C4-2B (cell line): ENCODE results near the gene SPSB3.

ENCODE experiments used
- H3K27ac ChIP-seq: fragments of 450-650 bp; 2 replicates; pipeline ENCODE4 v1.5.1; 2017
- CTCF ChIP-seq: fragments of 450-650 bp; conservative IDR thresholded peaks from 2 replicates; pipeline ENCODE4 v1.5.1; 2017; ENCODE audit warnings: mild to moderate bottlenecking
- ZFX ChIP-seq: fragments of 450-650 bp; IDR thresholded peaks from 2 replicates; pipeline ENCODE4 v1.6.1; 2017

Gene SPSB3

GRCh38 chr16:1794908-1795666 is 12.7 kb upstream of the SPSB3 start:
- H3K27ac ChIP-seq: no peak overlapping the region
- TF ChIP-seq CTCF: no peak
- TF ChIP-seq ZFX: no peak

GRCh38 chr16:1794221-1794871 is 12.0 kb upstream of the SPSB3 start:
- H3K27ac ChIP-seq: no peak overlapping the region
- TF ChIP-seq ZFX (no peak), CTCF (no peak)

GRCh38 chr16:1793578-1794220 is 11.3 kb upstream of the SPSB3 start, which contains the start of gene IGFALS:
Gene IGFALS (minus strand): TSS chr16:1793705. CDS start chr16:1793652, 53 bp downstream.
- no peak within 1 kb of the TSS for H3K27ac ChIP-seq
- TF ChIP-seq ZFX (no peak), CTCF (no peak)

GRCh38 chr16:1792836-1793577 is 10.6 kb upstream of the SPSB3 start:
- no peak overlapping the region for H3K27ac ChIP-seq
- TF ChIP-seq ZFX: no peak
- TF ChIP-seq CTCF: no peak

- no peak overlapping the region for H3K27ac ChIP-seq
- TF ChIP-seq CTCF: no peak
- TF ChIP-seq ZFX: no peak
These were observed 9.8 kb upstream of the SPSB3 start for GRCh38 chr16:1791943-1792812.

- no peak for TF ChIP-seq CTCF
- TF ChIP-seq ZFX: no peak
- no peak overlapping the region for H3K27ac ChIP-seq
These were observed 9.0 kb upstream of the SPSB3 start for GRCh38 chr16:1791256-1791942.
